Endodermal cell (in vitro differentiated cells): ENCODE measurements around the gene MYRIP. TPM values are rescaled to one million over a fixed set of nuclear protein-coding genes. Genes with fewer than 3 reads are reported as not detected.

ENCODE experiments used
- DNase-seq: peaks from one replicate; pipeline ENCODE4 v3.0.0-alpha.2; 2017
- H3K27ac ChIP-seq: 2 replicates; pipeline ENCODE4 v1.5.1; 2013; ENCODE audit warnings: mild to moderate bottlenecking, low read depth, low read length, moderate library complexity
- H3K27me3 ChIP-seq: 2 replicates; pipeline ENCODE4 v1.6.1; 2013; ENCODE audit warnings: mild to moderate bottlenecking, low read length, moderate library complexity; ENCODE audit not compliant: insufficient read depth, control insufficient read depth, poor library complexity, severe bottlenecking
- H3K36me3 ChIP-seq: 2 replicates; pipeline ENCODE4 v1.7.0; 2013; ENCODE audit warnings: mild to moderate bottlenecking, low read length, moderate library complexity; ENCODE audit not compliant: control insufficient read depth, insufficient read depth
- H3K4me1 ChIP-seq: one replicate; pipeline ENCODE4 v1.7.0; 2013; ENCODE audit warnings: low read length; ENCODE audit not compliant: control insufficient read depth, insufficient read depth
- H3K4me3 ChIP-seq: 2 replicates; pipeline ENCODE4 v1.5.1; 2013; ENCODE audit warnings: mild to moderate bottlenecking, low read length, moderate library complexity
- H3K9ac ChIP-seq: 2 replicates; pipeline ENCODE4 v1.6.1; 2013; ENCODE audit warnings: mild to moderate bottlenecking, low read length, moderate library complexity; ENCODE audit not compliant: poor library complexity, severe bottlenecking; ENCODE audit errors: extremely low read depth
- H3K9me3 ChIP-seq: 2 replicates; pipeline ENCODE4 v1.6.1; 2013; ENCODE audit warnings: mild to moderate bottlenecking, low read length, moderate library complexity; ENCODE audit not compliant: control insufficient read depth
- H3K27ac Mint-ChIP-seq: 2 replicates; pipeline ENCODE4 v1.8.0; 2020; ENCODE audit warnings: mixed read lengths
- H3K27me3 Mint-ChIP-seq: 2 replicates; pipeline ENCODE4 v1.8.0; 2021; ENCODE audit warnings: mild to moderate bottlenecking, mixed read lengths; ENCODE audit not compliant: insufficient read depth
- H3K36me3 Mint-ChIP-seq: 2 replicates; pipeline ENCODE4 v1.8.0; 2020; ENCODE audit warnings: low read depth, mixed read lengths
- H3K4me1 Mint-ChIP-seq: 2 replicates; pipeline ENCODE4 v1.8.0; 2020; ENCODE audit warnings: mixed read lengths
- H3K4me3 Mint-ChIP-seq: 2 replicates; pipeline ENCODE4 v1.8.0; 2020; ENCODE audit warnings: mild to moderate bottlenecking, moderate library complexity, mixed read lengths
- H3K9me3 Mint-ChIP-seq: 2 replicates; pipeline ENCODE4 v1.8.0; 2020; ENCODE audit warnings: mild to moderate bottlenecking, mixed read lengths
- CTCF ChIP-seq: fragments of 200-600 bp; sonication (generic); conservative IDR thresholded peaks from 2 replicates; pipeline ENCODE4 v1.5.0; 2021; ENCODE audit warnings: antibody characterized with exemption, mild to moderate bottlenecking
- WGBS, 2 experiments: methylation state at CpG; one replicate each; pipeline versions ENCODE4 v1.1.5 to v1.1.7; 2013; ENCODE audit warnings: missing lambda C conversion rate in 2 of 2, mixed read lengths in 1 of 2; ENCODE audit not compliant: insufficient coverage in 1 of 2, insufficient read length in 1 of 2; 5-methylcytosine and 5-hydroxymethylcytosine counted together
- total RNA-seq, 2 donors: library from RNA; stranded (reverse); fragmentation: NEBNext Ultra II Directional in 1 of 2; extraction: Animal tissue kit (Norgen Biotek cat#: 25700) in 1 of 2; gene quantifications; 2 replicates in 1 of 2; 3 replicates in 1 of 2; pipeline ENCODE4 v1.2.1, GENCODE V29; 2021

Gene MYRIP
- total RNA-seq, 2 donors from 2014 or later = 4.3 to 4.6 TPM

GRCh38 chr3:40243056-40243455 is 433.6 kb downstream of the MYRIP start:
- no peaks in the 10 kb centered on the region for H3K4me1 ChIP-seq
- TF ChIP-seq CTCF = no peak
- H3K9ac ChIP-seq = no peak overlapping the region
- no peak for DNase-seq
- Mint-ChIP-seq H3K9me3 (no peaks in the 10 kb centered on the region), H3K36me3 (no peaks in the 10 kb centered on the region), H3K4me1 (peaks cover 11% of the 10 kb centered on the region), H3K27ac (no peak overlapping the region), H3K4me3 (no peak overlapping the region), H3K27me3 (no peaks in the 10 kb centered on the region)
- H3K27ac ChIP-seq = no peak overlapping the region
- H3K27me3 ChIP-seq = no peaks in the 10 kb centered on the region
- 86 to 95% methylated on average over 1 of the region's 1 CpG for whole genome bisulfite sequencing, 2 experiments
- H3K9me3 ChIP-seq = no peaks in the 10 kb centered on the region
- H3K4me3 ChIP-seq = no peak overlapping the region
- no peaks in the 10 kb centered on the region for H3K36me3 ChIP-seq

GRCh38 chr3:40247714-40248454 is 438.5 kb downstream of the MYRIP start:
- Histone ChIP-seq H3K27me3 (no peaks in the 10 kb centered on the region), H3K4me1 (no peaks in the 10 kb centered on the region), H3K9me3 (no peaks in the 10 kb centered on the region), H3K9ac (no peak overlapping the region), H3K36me3 (no peaks in the 10 kb centered on the region), H3K27ac (no peak overlapping the region), H3K4me3 (no peak overlapping the region)
- WGBS, 2 experiments = 92 to 96% methylated on average over 6 of the region's 6 CpGs
- Mint-ChIP-seq H3K4me1 (peaks cover 7% of the 10 kb centered on the region), H3K9me3 (no peaks in the 10 kb centered on the region), H3K4me3 (no peak overlapping the region), H3K27ac (no peak overlapping the region), H3K36me3 (no peaks in the 10 kb centered on the region), H3K27me3 (no peaks in the 10 kb centered on the region)
- peak; percentile 10 for DNase-seq
- TF ChIP-seq CTCF = no peak

GRCh38 chr3:40248591-40248990 is 439.2 kb downstream of the MYRIP start:
- TF ChIP-seq CTCF = no peak
- no peak overlapping the region for H3K27ac Mint-ChIP-seq
- H3K36me3 Mint-ChIP-seq = no peaks in the 10 kb centered on the region
- Histone ChIP-seq H3K27ac (no peak overlapping the region), H3K9me3 (no peaks in the 10 kb centered on the region), H3K4me1 (no peaks in the 10 kb centered on the region), H3K4me3 (no peak overlapping the region), H3K36me3 (no peaks in the 10 kb centered on the region), H3K27me3 (no peaks in the 10 kb centered on the region), H3K9ac (no peak overlapping the region)
- H3K4me3 Mint-ChIP-seq = no peak overlapping the region
- H3K9me3 Mint-ChIP-seq = no peaks in the 10 kb centered on the region
- H3K4me1 Mint-ChIP-seq = peaks cover 7% of the 10 kb centered on the region
- H3K27me3 Mint-ChIP-seq = no peaks in the 10 kb centered on the region
- no peak for DNase-seq
